Sigmoid colon (tissue), 7 donors: ENCODE results near the gene FBXO42. TPM values are rescaled to one million over a fixed set of nuclear protein-coding genes. Genes with fewer than 3 reads are reported as not detected.

Source experiments
- DNase-seq: peaks from one replicate; pipeline ENCODE4 v3.0.0-alpha.2; 2019
- H3K27ac ChIP-seq, 4 donors: fragments of 200-600 bp; sonication (generic); one replicate each; pipeline ENCODE4 v1.5.1; 2016 to 2019; ENCODE audit warnings: mild to moderate bottlenecking in 1 of 4
- H3K27me3 ChIP-seq, 3 donors: fragments of 200-600 bp; sonication (generic); one replicate each; pipeline ENCODE4 v1.5.1; 2019; ENCODE audit warnings: mild to moderate bottlenecking in 1 of 3
- H3K36me3 ChIP-seq, 4 donors: fragments of 200-600 bp; sonication (generic); one replicate each; pipeline ENCODE4 v1.5.1; 2016 to 2019
- H3K4me1 ChIP-seq, 4 donors: fragments of 200-600 bp; sonication (generic); one replicate each; pipeline ENCODE4 v1.5.1; 2017 to 2019
- H3K4me3 ChIP-seq, 4 donors: fragments of 200-600 bp; sonication (generic); one replicate each; pipeline ENCODE4 v1.5.1; 2017 to 2019; ENCODE audit warnings: mild to moderate bottlenecking in 2 of 4, moderate library complexity in 1 of 4
- H3K9me3 ChIP-seq, 4 donors: fragments of 200-600 bp in 3 of 4; sonication (generic) in 3 of 4; one replicate each; pipeline versions ENCODE4 v1.5.1 to v1.6.1; 2013 to 2019
- CTCF ChIP-seq, 4 experiments: fragments of 450-650 bp in 3 of 4; fragments of 200-600 bp in 1 of 4; IDR thresholded peaks; one replicate each; pipeline ENCODE4 v1.5.1; 2016 to 2019; ENCODE audit warnings: antibody characterized with exemption in 4 of 4, mild to moderate bottlenecking in 3 of 4, moderate library complexity in 2 of 4
- EP300 ChIP-seq, 4 donors: sonication (generic); formaldehyde crosslinking; IDR thresholded peaks; one replicate each; pipeline ENCODE4 v1.6.1; 2017; ENCODE audit warnings: antibody characterized with exemption in 4 of 4
- POLR2A ChIP-seq, 2 donors: fragments of 450-650 bp; IDR thresholded peaks; one replicate each; pipeline ENCODE4 v1.6.1; 2016; ENCODE audit warnings: antibody characterized with exemption in 2 of 2, mild to moderate bottlenecking in 2 of 2, moderate library complexity in 2 of 2
- POLR2AphosphoS5 ChIP-seq, 4 donors: sonication (generic); formaldehyde crosslinking; IDR thresholded peaks; one replicate each; pipeline ENCODE4 v1.6.1; 2017; ENCODE audit warnings: antibody characterized with exemption in 4 of 4
- WGBS, 2 donors: extraction: QIAGEN DNeasy Blood & Tissue Kit; methylation state at CpG; one replicate each; pipeline ENCODE4 v1.1.7; 2013; 5-methylcytosine and 5-hydroxymethylcytosine counted together
- intact Hi-C: fragments of 100-400 bp; cut with DNase I; formaldehyde crosslinking; loops from one replicate; pipeline ENCODE4 v1.15.1; 2023
- polyA plus RNA-seq, 3 donors: library from polyadenylated mRNA; stranded (reverse); fragments of 200-250 nt; gene quantifications; one replicate each; pipeline ENCODE4 v1.2.3, GENCODE V29; 2013
- total RNA-seq, 4 donors: library from RNA; depleted of rRNA; stranded (reverse); fragments of >200 nt; gene quantifications; one replicate each; pipeline ENCODE4 v1.1.0, GENCODE V29; 2016
- donor health status: healthy with polysubstance abuse.
- donor health status: Bipolar disorder and iron deficiency.
- donor health status: healthy.

The FBXO42 gene
- total and polyA plus RNA-seq, 7 donors, result 8.8 to 29.6 (median 16.6) TPM

- TF ChIP-seq POLR2AphosphoS5 (IDR thresholded peaks at IDR 0.05) (no peak), EP300 (IDR thresholded peaks at IDR 0.05) (no peak), CTCF (IDR thresholded peaks at IDR 0.05) (no peak), POLR2A (IDR thresholded peaks at IDR 0.05) (no peak)
- H3K27me3 ChIP-seq, result no peaks in the 10 kb centered on the region
- intact Hi-C loops, result no loop called here
- H3K27ac ChIP-seq, result no peak overlapping the region
- no peak for DNase-seq
- 90 to 95% methylated on average over 4 of the region's 4 CpGs for WGBS, 2 donors
- H3K4me3 ChIP-seq, result no peak overlapping the region
- peaks cover 0 to 32% (median 4%) of the 10 kb centered on the region in 4 donors for H3K36me3 ChIP-seq
- H3K9me3 ChIP-seq, result no peaks in the 10 kb centered on the region
- no peaks in the 10 kb centered on the region for H3K4me1 ChIP-seq
Observed at GRCh38 chr1:16296643-16297042, 55.6 kb downstream of the FBXO42 start.

GRCh38 chr1:16294219-16295212 lies 57.8 kb downstream of the FBXO42 start:
- Histone ChIP-seq H3K4me1 (no peaks in the 10 kb centered on the region), H3K27ac (peak overlapping the region in 1 of 4 donors; percentile 33), H3K9me3 (no peaks in the 10 kb centered on the region), H3K4me3 (no peak overlapping the region), H3K36me3 (peaks cover 0 to 12% (median 5%) of the 10 kb centered on the region in 4 donors), H3K27me3 (no peaks in the 10 kb centered on the region)
- WGBS, 2 donors, result 85 to 87% methylated on average over 3 of the region's 3 CpGs
- no peak for TF ChIP-seq EP300 (IDR thresholded peaks at IDR 0.05)
- no peak for TF ChIP-seq POLR2A (IDR thresholded peaks at IDR 0.05)
- no peak for TF ChIP-seq POLR2AphosphoS5 (IDR thresholded peaks at IDR 0.05)
- no peak for TF ChIP-seq CTCF (IDR thresholded peaks at IDR 0.05)
- no peak for DNase-seq
- intact Hi-C loops, result no loop called here

- Histone ChIP-seq H3K36me3 (peaks cover 0 to 18% (median 5%) of the 10 kb centered on the region in 4 donors), H3K27me3 (no peaks in the 10 kb centered on the region), H3K9me3 (no peaks in the 10 kb centered on the region), H3K27ac (no peak overlapping the region), H3K4me1 (no peaks in the 10 kb centered on the region), H3K4me3 (no peak overlapping the region)
- WGBS, 2 donors, result 87 to 95% methylated on average over 1 of the region's 1 CpG
- DNase-seq, result no peak
- TF ChIP-seq EP300 (IDR thresholded peaks at IDR 0.05), result no peak
- no peak for TF ChIP-seq POLR2A (IDR thresholded peaks at IDR 0.05)
- no peak for TF ChIP-seq CTCF (IDR thresholded peaks at IDR 0.05)
- TF ChIP-seq POLR2AphosphoS5 (IDR thresholded peaks at IDR 0.05), result no peak
- intact Hi-C loops, result no loop called here
Observed at GRCh38 chr1:16293538-16293937, 58.7 kb downstream of the FBXO42 start.

DNA sequence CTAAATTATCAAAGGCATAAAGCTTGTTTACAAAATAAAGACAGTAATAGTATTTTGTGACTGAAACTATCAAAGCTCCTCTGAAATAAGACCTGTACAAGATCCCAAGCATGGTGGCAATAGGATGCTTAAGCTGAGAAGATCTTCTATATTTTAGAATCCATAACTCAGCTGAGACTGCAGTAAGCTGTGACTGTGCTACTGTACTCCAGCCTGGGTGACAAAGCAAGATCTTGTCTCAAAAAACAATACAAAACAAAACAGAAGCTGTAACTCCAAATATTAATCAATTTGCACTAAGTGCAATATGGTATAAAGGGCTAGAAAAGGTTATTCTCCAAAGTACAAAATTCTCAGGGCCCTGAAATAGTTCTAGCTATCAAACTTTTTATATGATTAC lies 59.5 kb downstream of the FBXO42 start:
- intact Hi-C loops, result no loop called here
- Histone ChIP-seq H3K27me3 (no peaks in the 10 kb centered on the region), H3K9me3 (no peaks in the 10 kb centered on the region), H3K4me1 (no peaks in the 10 kb centered on the region), H3K36me3 (peaks cover 0 to 19% (median 6%) of the 10 kb centered on the region in 4 donors), H3K27ac (peak overlapping the region in 1 of 4 donors; percentile 6), H3K4me3 (no peak overlapping the region)
- DNase-seq, result no peak
- TF ChIP-seq POLR2AphosphoS5 (IDR thresholded peaks at IDR 0.05) (no peak), EP300 (IDR thresholded peaks at IDR 0.05) (no peak), POLR2A (IDR thresholded peaks at IDR 0.05) (no peak), CTCF (IDR thresholded peaks at IDR 0.05) (no peak)
